Uterus (tissue), 4 donors: Measurements from ENCODE around the gene GPR142. TPM values are rescaled to one million over a fixed set of nuclear protein-coding genes. Genes with fewer than 3 reads are reported as not detected.

Experiments used
- DNase-seq, 2 donors: peaks; one replicate each; pipeline ENCODE4 v3.0.0-alpha.2; 2019 to 2020
- H3K27ac ChIP-seq, 2 donors: fragments of 200-600 bp; sonication (generic); 1 replicate in 1 of 2; 2 replicates in 1 of 2; pipeline ENCODE4 v1.5.1; 2016 to 2018
- H3K27me3 ChIP-seq, 2 donors: fragments of 200-600 bp; sonication (generic); one replicate each; pipeline ENCODE4 v1.5.1; 2018 to 2019; ENCODE audit warnings: control low read depth in 1 of 2
- H3K36me3 ChIP-seq, 2 donors: fragments of 200-600 bp; sonication (generic); one replicate each; pipeline ENCODE4 v1.5.1; 2019; ENCODE audit warnings: control low read depth in 1 of 2
- H3K4me1 ChIP-seq, 2 donors: fragments of 200-600 bp; sonication (generic); one replicate each; pipeline ENCODE4 v1.5.1; 2018 to 2019; ENCODE audit warnings: control low read depth in 1 of 2
- H3K4me3 ChIP-seq, 2 donors: fragments of 200-600 bp; sonication (generic); 1 replicate in 1 of 2; 2 replicates in 1 of 2; pipeline ENCODE4 v1.5.1; 2018 to 2019; ENCODE audit warnings: mild to moderate bottlenecking in 1 of 2
- H3K9me3 ChIP-seq, 2 donors: fragments of 200-600 bp; sonication (generic); one replicate each; pipeline ENCODE4 v1.5.1; 2019; ENCODE audit warnings: control low read depth in 1 of 2
- CTCF ChIP-seq, 4 experiments: fragments of 200-600 bp in 2 of 4; fragments of 450-650 bp in 2 of 4; sonication (generic) in 2 of 4; IDR thresholded peaks; one replicate each; pipeline ENCODE4 v1.5.1; 2016 to 2019; ENCODE audit warnings: antibody characterized with exemption in 4 of 4, mild to moderate bottlenecking in 2 of 4, moderate library complexity in 1 of 4
- POLR2A ChIP-seq, 2 donors: fragments of 450-650 bp; IDR thresholded peaks; one replicate each; pipeline ENCODE4 v1.6.1; 2016; ENCODE audit warnings: antibody characterized with exemption in 2 of 2, mild to moderate bottlenecking in 1 of 2, moderate library complexity in 1 of 2
- intact Hi-C: fragments of 100-400 bp; cut with DNase I; formaldehyde crosslinking; loops from one replicate; pipeline ENCODE4 v1.15.1; 2023; ENCODE audit warnings: low total_unique reads
- small RNA-seq: library from RNA; depleted of rRNA; stranded (forward); fragments of <200 nt; gene quantifications from one replicate; pipeline ENCODE3, GENCODE V24; 2016
- total RNA-seq, 4 donors: library from RNA; depleted of rRNA in 3 of 4; stranded (reverse); fragments of >200 nt in 3 of 4; gene quantifications; one replicate each; pipeline versions ENCODE4 v1.1.0 to v1.2.4, GENCODE V29; 2014 to 2023
- donor health status: DM: yes; HTN: yes; CAD: no.

GPR142 gene
- total RNA-seq, 4 donors from 2014 or later = 0.73 TPM; not detected in 3

GRCh38 chr17:74415608-74416396 is 48.5 kb downstream of the GPR142 start:
- H3K36me3 ChIP-seq = no peaks in the 10 kb centered on the region
- no peaks in the 10 kb centered on the region for H3K9me3 ChIP-seq
- intact Hi-C loops = no loop called here
- H3K4me3 ChIP-seq = no peak overlapping the region
- H3K27me3 ChIP-seq = no peaks in the 10 kb centered on the region
- TF ChIP-seq CTCF (IDR thresholded peaks at IDR 0.05) (no peak), POLR2A (IDR thresholded peaks at IDR 0.05) (no peak)
- no peaks in the 10 kb centered on the region for H3K4me1 ChIP-seq
- no peak for DNase-seq
- no peak overlapping the region for H3K27ac ChIP-seq

DNA sequence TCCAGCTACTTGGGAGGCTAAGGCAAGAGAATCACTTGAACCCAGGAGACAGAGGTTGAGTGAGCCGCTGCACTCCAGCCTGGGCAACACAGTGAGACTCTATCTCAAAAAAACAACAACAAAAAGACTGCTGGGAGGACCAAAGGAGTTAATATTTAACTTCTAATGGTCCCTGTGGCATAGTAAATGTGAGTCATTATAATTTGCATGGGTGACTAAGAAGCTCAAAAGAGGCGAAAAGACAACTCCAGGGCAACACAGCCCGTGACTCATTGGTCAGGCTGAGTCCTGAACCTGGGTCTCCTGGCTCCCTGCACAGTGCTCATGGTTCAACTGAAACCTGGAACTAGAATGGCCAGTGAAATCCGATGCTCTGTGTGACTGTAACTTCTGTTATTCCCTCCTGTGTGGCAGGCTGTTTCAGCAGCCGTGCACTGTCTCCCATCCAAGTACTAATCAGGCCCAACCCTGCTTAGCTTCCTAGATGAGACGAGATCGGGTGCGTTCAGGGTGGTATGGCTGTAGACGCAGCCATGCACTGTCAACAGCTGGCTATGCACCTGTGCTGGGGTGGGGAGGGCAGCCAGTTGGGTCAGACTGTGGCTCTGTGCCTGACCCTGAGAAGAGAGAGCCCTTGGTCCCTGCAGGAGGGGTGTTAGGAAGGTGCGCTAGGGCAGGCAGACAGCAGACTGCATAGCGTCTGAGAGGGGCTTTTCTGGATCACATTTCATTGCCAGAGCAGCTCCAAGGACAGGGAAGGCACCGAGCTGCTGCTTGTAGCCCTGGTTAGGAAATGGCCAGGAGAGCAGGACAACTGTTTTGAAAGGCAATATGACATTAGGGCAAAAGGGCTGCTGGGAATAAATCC is 50.1 kb downstream of the GPR142 start:
- intact Hi-C loops = no loop called here
- H3K4me1 ChIP-seq = no peaks in the 10 kb centered on the region
- H3K9me3 ChIP-seq = no peaks in the 10 kb centered on the region
- H3K27me3 ChIP-seq = no peaks in the 10 kb centered on the region
- no peak overlapping the region for H3K4me3 ChIP-seq
- DNase-seq = no peak
- no peak overlapping the region for H3K27ac ChIP-seq
- no peaks in the 10 kb centered on the region for H3K36me3 ChIP-seq
- no peak for TF ChIP-seq CTCF (IDR thresholded peaks at IDR 0.05)
- TF ChIP-seq POLR2A (IDR thresholded peaks at IDR 0.05) = no peak

- no peak for DNase-seq
- TF ChIP-seq CTCF (IDR thresholded peaks at IDR 0.05) = no peak
- TF ChIP-seq POLR2A (IDR thresholded peaks at IDR 0.05) = no peak
- H3K27me3 ChIP-seq = no peaks in the 10 kb centered on the region
- intact Hi-C loops = no loop called here
- no peak overlapping the region for H3K4me3 ChIP-seq
- no peaks in the 10 kb centered on the region for H3K4me1 ChIP-seq
- H3K36me3 ChIP-seq = no peaks in the 10 kb centered on the region
- no peak overlapping the region for H3K27ac ChIP-seq
- no peaks in the 10 kb centered on the region for H3K9me3 ChIP-seq
These were observed 52.7 kb downstream of the GPR142 start for GRCh38 chr17:74419928-74420411.

Small RNA genes within 50 kb of the gene (small RNA-seq; reads per million reads assigned to genes)
- not detected for gene RNA5SP448

Other genes with a start within 250 kb of the GPR142 start
- gene RPL38, start 163.8 kb upstream of the GPR142 start, total RNA-seq = 1,000 to 10,000 TPM in 2 of 4 donors, 100 to 1,000 TPM in 1, 10 to 100 TPM in 1; 87.9 to 1,969 (median 610) TPM
- 10 to 100 TPM in 2 of 4 donors, 1 to 10 TPM in 1, under 1 TPM in 1; 0.51 to 34.8 (median 10.3) TPM for gene TTYH2, start 153.9 kb upstream of the GPR142 start, total RNA-seq
- gene DNAI2, start 93.3 kb upstream of the GPR142 start, total RNA-seq = 1 to 10 TPM in 1 of 4 donors, not detected in 3; 2.1 TPM
- 10 to 100 TPM in 1 of 4 donors, 1 to 10 TPM in 2, not detected in 1; 1.7 to 20.7 (median 4.8) TPM for gene KIF19, start 41.3 kb upstream of the GPR142 start, total RNA-seq
- under 1 TPM in 1 of 4 donors, not detected in 3; 0.14 TPM for gene BTBD17, start 5.6 kb upstream of the GPR142 start, total RNA-seq
- gene GPRC5C, start 64.6 kb downstream of the GPR142 start, total RNA-seq = 10 to 100 TPM in 3 of 4 donors, 1 to 10 TPM in 1; 2.8 to 56.8 (median 27.6) TPM
- gene CD300A, start 99.1 kb downstream of the GPR142 start, total RNA-seq = 10 to 100 TPM in 1 of 4 donors, 1 to 10 TPM in 2, not detected in 1; 3.2 to 10.9 (median 4.0) TPM
- gene CD300LB, start 164.0 kb downstream of the GPR142 start, total RNA-seq = under 1 TPM in 2 of 4 donors, not detected in 2; 0.48 to 0.59 TPM
- gene CD300C, start 178.6 kb downstream of the GPR142 start, total RNA-seq = under 1 TPM in 2 of 4 donors, not detected in 2; 0.21 to 0.27 TPM
- gene CD300H, start 200.0 kb downstream of the GPR142 start, total RNA-seq = not detected
- gene CD300LD, start 224.8 kb downstream of the GPR142 start, total RNA-seq = not detected